Heart left ventricle (tissue), 13 donors: ENCODE measurements around the gene OLFML2A.

ENCODE experiments used
- CTCF ChIP-seq, 12 donors: fragments of 200-600 bp; sonication (generic) in 4 of 12; IDR thresholded peaks; one replicate each; pipeline versions ENCODE4 v1.5.0 to v1.8.0; 2018 to 2022; ENCODE audit warnings: antibody characterized with exemption in 12 of 12, mild to moderate bottlenecking in 5 of 12
- POLR2A ChIP-seq, 2 donors: fragments of 450-650 bp; IDR thresholded peaks; one replicate each; pipeline ENCODE4 v1.6.1; 2017; ENCODE audit warnings: antibody characterized with exemption in 2 of 2, mild to moderate bottlenecking in 2 of 2, moderate library complexity in 2 of 2
- donor health status: ischemic (EF 13 %, LVEDD 7.1; RV severe dilation, severe dysfunction).
- donor health status: DM: no; HTN: yes; CAD: no.
- donor health status: DM: no; HTN: no; CAD: no.
- donor health status: ischemic (EF 25% LVEDD 6.9; RV normal size, moderate dysfunction).
- donor health status: ischemic (EF 25% LVEDD 5.7; RV mildly dilated, moderate dysfunction).
- donor health status: ischemic (EF 35%, LVEDD 5.7; RV mildly dilated, moderate dysfunction).
- donor health status: nonischemic (EF 11% LVEDD 7.7; RV severe dilation, severe dysfunction).
- donor health status: DM: yes; HTN: yes; CAD: no.
- donor health status: PGD.
- donor health status: ischemic (EF 29% LVEDD 5.4; RV normal size, mild dysfunction).
- donor health status: nonischemic (EF 23%, LVEDD 6.1; RV moderate dilation, normal function).

DNA sequence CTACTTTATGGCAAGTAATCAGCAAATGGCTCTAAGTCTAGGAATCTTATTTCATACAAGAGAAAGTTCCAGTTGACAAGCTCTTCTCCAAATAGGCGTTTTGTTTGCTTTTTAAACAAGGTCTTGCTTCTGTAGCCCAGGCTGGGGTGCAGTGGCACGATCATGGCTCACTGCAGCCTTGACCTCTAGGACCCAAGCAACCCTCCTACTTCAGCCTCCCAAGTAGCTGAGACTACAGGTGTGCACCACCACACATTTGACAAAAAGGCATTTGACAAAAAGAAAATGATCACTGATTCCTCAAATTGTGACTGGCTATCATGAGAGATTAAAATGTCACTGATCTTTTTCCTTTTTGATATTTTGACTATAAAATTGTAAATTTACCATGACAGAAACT is 37.6 kb upstream of the OLFML2A start:
- no peak for TF ChIP-seq CTCF (IDR thresholded peaks at IDR 0.05)
- no peak for TF ChIP-seq POLR2A (IDR thresholded peaks at IDR 0.05)
